HG02623 (cell line): ENCODE data around the gene NBL1.

ENCODE experiments used
- ATAC-seq: cut with Tn5 transposase; IDR thresholded peaks from one replicate; pipeline ENCODE4 v1.9.1; 2021; ENCODE audit warnings: moderate library complexity; ENCODE audit not compliant: unreplicated experiment

NBL1 gene

DNA sequence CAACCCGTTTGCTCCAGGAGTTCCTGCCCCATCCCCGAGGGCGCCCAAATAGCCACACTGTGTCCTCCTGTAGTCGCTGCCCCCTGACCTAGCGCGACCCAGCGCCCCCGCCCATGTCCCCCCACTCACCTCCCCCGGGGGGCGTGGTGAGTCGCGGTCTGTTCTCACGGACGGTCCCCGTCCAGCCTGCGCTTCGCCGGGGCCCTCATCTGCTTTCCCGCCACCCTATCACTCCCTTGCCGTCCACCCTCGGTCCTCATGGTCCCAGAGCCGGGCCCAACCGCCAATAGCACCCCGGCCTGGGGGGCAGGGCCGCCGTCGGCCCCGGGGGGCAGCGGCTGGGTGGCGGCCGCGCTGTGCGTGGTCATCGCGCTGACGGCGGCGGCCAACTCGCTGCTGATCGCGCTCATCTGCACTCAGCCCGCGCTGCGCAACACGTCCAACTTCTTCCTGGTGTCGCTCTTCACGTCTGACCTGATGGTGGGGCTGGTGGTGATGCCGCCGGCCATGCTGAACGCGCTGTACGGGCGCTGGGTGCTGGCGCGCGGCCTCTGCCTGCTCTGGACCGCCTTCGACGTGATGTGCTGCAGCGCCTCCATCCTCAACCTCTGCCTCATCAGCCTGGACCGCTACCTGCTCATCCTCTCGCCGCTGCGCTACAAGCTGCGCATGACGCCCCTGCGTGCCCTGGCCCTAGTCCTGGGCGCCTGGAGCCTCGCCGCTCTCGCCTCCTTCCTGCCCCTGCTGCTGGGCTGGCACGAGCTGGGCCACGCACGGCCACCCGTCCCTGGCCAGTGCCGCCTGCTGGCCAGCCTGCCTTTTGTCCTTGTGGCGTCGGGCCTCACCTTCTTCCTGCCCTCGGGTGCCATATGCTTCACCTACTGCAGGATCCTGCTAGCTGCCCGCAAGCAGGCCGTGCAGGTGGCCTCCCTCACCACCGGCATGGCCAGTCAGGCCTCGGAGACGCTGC, 21.7 kb downstream of the NBL1 start:
- ATAC-seq = no peak

DNA sequence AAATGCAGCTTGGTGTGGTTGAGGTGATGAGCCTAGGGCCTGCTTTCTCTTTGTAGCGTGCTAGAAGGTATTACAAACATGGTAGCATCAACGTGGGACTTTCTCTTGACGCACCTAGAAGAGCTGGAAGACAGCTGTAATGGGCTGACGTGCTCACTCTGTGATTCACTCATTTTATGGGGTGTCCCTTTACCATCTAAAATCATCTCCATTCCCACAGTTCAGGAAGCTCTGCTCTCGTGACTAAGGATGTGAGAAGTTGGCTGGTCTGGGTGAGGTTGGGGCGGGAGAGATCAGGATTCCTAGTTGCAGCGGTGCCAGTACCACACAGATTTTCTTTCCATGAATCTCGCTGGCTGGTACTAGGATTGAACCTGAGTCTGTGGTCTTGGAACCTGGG, 24.8 kb downstream of the NBL1 start:
- ATAC-seq = no peak

DNA sequence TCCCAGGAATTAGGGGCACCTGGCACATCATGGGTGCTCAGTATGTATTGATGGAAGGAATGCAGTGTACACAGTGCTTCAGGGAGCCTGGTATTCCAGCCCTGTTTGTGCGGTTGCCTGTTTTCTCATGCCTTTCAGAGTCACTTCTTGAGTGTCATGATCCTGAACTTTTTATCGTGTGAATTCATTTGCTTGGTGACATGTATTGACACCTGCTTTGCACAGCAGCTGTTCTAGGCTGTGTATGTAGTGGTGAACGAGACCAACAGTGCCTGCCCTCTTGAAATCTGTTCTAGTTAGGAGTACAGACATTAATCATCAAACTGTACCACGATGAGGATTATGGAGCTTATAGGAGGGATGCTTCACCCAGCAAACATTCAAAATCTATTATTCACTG, 26.7 kb downstream of the NBL1 start:
- ATAC-seq = no peak

DNA sequence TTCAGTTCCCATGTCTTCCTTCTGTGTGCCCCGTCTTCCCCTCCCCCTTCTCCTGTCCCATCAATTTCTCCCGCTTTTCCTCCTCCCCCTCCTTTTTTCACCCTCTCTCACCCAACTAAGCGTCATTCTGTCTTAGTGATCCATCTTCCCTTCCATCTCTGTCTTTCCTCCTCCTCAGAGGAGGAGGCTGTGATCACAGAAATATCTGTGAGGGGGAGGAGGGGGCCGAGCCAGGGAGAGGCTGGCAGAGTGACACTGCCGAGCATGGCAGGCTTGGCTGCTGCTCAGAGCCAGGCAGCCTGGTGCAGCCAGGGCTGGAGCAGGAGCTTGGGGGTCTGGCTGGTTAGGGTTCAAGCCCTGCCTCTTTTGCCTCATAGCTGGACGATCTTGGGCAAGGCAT, 28.1 kb downstream of the NBL1 start:
- ATAC-seq = no peak

DNA sequence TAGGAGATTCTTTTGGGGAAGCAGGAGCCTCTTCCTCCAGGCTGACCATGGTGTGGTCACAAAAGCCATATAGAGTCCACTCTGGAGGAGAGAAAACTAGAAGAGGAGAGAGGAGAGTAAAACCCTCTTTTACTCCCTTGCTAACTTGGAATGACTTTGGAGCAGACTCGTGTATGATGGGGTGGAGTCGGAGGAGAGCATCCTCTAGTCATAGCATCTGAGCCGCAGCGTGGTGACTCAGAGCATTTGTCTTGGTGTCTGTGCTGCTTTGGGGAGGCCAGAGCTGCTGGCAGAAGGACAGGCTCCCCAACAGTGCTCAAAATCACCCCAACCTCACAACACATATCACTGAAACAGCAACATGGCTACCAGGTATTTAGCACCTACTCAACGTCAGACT, 31.7 kb downstream of the NBL1 start:
- no peak for ATAC-seq

DNA sequence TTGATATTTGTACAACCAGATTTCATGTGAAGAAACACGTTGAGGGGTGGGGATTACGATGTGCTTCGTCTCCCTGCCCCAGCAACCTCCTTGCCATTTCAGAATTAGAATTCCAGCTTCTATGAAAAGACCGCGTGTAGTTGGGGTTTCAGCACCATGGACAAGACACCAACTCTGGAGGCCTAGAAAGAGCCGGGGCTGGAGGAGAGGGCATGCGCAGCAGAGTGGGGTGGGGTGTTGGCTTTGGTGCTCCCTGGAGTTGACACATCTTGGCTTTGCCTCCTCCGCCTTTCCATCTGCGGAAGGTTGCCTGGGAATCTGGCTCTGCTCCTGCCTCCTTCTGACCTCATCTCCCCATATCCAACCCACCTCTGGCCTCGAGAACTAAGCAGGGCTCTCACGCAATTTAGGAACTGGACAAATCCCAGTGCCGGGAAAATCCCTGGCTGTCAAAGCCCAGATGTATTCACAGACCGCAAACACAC, 32.4 kb downstream of the NBL1 start:
- no peak for ATAC-seq

DNA sequence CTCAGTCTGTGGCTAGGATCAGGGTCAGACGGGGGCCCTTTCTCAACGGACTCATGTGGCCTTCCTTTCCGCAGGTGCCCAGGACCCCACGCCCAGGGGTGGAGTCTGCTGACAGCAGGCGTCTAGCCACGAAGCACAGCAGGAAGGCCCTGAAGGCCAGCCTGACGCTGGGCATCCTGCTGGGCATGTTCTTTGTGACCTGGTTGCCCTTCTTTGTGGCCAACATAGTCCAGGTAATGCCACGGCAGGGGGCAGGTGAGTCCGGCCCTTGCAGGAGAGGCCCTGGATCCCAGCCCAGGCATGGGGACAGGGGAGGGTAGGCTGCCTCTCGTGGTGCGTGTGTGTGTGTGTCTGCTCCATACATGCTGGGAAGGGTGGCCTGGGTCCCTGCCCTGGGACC, 34.4 kb downstream of the NBL1 start:
- ATAC-seq = no peak

DNA sequence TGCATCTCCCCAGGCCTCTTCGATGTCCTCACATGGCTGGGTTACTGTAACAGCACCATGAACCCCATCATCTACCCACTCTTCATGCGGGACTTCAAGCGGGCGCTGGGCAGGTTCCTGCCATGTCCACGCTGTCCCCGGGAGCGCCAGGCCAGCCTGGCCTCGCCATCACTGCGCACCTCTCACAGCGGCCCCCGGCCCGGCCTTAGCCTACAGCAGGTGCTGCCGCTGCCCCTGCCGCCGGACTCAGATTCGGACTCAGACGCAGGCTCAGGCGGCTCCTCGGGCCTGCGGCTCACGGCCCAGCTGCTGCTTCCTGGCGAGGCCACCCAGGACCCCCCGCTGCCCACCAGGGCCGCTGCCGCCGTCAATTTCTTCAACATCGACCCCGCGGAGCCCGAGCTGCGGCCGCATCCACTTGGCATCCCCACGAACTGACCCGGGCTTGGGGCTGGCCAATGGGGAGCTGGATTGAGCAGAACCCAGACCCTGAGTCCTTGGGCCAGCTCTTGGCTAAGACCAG, 34.9 kb downstream of the NBL1 start:
- no peak for ATAC-seq

DNA sequence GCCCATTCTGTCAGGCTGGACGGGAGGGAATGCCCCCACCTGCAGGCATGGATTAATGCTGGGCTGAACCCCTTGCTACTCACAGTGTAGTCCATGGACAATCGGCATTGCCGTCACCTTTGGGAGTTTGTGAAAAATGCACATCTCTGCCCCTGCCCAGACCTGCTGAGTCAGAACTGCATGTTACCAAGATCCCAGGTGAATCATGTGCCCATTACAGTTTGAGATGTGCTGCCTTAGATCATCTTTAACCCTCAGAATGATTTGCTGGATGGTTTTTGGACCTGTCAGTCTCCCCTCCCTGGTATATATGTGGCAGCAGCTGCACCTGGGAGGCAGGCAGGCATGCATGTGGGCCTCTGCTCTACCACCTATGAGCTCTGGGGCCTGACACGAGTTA, 35.6 kb downstream of the NBL1 start:
- no peak for ATAC-seq

DNA sequence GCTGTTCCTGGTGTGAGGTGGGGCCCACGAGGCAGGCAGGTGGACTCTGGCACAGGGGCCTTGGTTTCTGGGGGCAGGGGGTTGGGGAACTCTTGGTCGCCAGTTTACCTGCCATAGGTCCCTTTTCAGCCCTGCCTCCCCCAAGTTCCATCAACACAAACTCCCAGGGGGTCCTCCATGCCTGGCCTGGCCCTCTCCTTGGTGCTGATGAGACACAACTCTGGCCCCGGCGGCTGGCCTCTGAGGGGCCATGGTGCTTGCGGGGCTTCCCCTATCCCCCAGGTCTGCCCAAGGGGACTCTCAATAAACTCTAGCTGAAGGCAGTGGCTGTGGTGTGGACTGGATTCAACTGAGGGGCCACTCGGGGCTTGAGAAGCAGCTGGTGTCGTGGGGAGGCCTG, 36.5 kb downstream of the NBL1 start:
- no peak for ATAC-seq

DNA sequence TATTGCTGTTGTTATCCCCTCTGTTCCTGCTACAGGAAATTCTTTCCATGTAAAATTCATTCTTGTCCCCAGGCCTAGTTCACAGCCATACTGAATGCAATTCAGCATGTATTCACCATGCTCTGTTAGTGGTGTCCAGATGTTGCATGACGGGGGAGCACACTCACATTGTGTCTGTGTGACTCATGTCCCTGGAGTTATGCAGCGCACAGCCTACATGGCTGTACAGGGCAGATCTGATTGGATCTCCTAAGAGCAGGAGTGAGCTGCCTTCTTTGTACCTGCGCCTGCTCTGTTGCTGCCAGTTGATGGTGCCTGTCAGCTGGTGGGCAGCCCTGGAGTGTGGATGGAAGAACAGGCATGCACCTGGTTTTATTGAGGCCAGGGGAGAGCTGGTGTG, 38.1 kb downstream of the NBL1 start:
- ATAC-seq = no peak

DNA sequence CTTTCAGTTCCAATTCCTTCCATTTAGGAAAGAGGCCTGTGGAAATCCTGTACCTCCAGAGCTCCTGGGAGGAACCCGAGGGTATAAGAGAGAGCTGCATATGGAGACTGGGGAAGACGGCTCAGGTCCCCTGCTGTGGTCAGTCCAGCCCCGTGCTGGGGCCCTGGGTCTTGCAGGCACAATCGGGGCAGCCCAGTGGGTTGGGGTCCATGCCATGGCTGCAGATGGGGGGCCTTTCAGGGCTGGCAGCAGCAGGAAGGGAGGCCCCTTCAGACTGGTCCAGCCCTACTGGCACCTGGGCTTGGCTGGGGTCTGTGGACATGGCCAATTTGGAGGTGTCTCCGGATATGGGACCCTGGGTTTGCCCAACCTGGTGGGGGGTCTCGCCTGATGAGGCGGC, 38.8 kb downstream of the NBL1 start:
- ATAC-seq = no peak

DNA sequence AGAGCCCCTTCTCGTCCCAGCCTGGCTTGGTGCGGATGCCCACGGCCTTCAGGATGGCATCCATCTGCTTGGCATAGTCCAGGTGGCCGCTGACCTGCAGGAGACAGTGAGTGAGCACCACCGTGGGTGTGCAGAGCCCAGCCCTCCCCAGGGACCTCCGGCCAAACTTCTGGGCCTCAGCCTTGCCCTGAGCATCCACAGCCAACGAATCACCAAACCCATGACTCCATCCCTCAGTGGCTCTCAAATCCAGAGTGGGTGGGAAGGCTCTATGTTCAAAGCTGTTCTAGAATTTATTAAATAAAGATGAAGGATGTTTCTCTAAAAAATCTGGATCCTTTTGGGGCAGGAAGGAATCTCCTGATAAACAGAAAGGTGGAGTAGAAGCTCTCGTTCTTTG, 39.2 kb downstream of the NBL1 start:
- ATAC-seq = no peak

DNA sequence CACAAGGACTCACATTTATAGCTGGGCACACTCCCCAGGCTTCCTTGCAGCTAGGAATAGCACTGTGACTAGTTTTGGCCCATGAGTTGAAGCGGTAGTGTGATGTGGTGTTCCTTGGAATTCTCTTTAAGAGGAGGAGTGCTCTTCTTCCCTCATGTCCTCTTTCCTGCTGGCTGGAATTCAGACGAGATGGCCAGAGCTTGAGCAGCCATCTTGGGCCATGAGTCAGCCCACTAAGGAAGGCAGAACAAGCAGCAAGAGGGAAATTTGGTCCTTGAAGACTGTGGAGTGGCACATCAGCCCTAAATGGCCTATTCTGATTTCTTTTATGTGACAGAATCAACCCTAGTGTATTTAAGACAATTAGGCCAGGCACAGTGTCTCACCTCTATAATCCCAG, 40.6 kb downstream of the NBL1 start:
- ATAC-seq = no peak

DNA sequence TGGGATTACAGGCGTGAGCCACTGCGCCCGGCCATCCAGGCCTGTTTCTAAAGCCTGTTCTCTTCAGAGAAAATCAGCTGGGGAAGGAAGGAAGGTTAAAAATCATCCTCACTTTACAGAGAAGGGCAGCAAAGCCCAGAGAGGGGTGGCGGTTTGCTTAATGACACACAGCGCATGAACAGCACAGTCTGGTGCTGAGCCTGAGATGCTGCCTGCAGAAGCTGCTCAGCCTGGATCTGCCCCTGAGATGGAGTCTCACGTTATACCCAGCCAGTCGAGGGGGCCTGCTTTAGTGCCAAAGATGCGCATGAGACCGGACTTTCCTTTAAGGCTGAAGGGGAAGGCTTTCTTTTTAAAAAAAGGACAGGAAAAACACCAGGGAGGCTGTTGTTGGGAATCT, 41.9 kb downstream of the NBL1 start:
- no peak for ATAC-seq

DNA sequence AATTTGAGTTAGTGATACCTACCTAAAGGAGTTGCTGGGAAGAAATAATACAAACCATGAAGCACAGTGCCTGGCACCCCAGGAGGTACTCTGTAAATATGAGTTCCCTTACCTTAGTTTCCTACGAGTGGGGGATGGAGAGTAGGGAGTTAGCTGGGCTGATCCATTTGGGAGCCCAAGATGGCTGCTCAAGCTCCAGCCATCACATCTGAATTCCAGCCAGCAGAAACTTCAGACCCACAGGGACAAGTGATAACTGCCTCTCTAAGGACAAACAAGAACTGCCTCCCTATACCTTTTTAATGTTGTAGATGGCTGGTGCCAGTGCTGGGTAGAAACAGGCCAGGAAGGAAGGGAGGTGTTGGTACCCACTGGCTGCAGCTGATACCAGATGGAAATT, 43.3 kb downstream of the NBL1 start:
- ATAC-seq = no peak

DNA sequence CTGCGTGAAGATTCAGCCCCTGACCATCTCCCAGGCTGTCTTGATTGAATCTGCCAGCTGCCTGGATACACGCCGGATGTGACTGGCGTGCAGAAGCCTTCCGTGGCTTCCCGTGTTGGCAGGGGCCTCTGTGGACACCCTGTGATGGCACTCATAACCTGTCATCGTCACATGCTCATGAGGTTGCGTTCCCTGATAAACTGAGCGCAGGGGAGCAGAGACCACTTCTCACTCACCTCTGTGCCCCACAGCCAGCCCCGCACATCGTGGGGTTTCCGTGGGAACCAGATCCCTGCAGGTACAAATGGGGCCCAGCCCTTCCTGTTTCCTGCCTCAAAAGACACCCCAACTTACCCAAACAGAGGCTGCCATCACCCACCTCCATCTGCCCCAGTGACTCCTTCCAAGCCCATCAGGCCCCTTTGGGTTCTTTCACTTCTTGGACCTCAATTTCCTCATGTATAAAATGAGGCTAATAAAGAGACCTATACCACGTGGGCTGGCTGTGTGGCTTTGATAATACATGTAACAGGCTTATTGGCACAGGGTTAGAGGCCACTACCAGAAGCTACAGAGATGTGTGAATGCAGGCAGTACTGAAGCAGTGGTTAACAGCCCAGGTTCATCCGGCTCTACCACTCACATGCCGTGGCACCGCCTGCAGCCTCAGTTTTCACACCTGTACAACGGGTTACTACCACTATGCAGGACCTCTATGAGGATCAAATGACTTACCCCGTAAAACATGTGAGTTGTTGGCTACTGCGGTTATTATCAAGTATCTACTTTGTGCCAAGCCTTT, 44.1 kb downstream of the NBL1 start:
- ATAC-seq = no peak

DNA sequence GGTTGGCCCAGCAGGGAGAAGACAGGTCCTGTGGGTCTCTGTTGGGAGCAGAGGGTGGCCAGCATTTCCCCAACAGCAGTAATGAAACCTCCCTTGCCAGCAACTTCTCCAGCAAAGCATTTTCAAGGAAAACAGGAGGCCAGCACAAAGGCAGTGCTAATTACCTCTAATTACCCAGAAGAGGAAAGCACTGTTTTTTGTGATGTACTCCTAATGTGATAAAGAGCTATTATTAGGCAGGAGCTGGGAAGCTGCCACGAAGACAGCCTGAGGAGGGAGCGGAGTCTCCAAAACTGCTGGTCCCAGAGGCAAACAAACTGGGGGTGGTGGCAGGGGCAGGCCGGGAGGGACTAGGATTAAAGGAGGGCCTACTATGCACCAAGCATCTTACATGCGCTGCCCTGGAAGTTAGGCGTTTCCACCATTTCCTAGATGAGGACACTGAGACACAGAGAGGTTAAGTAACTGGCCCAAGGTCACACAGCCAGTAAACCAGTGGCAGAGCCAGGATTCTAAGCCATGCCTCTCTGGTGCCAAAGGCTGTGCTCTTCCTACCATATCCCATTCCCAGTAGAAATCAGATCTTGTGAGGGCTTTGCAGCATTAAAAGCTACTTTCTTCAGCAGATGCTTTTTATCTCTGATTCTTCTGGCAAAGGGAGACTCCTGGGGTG, 45.1 kb downstream of the NBL1 start:
- no peak for ATAC-seq

DNA sequence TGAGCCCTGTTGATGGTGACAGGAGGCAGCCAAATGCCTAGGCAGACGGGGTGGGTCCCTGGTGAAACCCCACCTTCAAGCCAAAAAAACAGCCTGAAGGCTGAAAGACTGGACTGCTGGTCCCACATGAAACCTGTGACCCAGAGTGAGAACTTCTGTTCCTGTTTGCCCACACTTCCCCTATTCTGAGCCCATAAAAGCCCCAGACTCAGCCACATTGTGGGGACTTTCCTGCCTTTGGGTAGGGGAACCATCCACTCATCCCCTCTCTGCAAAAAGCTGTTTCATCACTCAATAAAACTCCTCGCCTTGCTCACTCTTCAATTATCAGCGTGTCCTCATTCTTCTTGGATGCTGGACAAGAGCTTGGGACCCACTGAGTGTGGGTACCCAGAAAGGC, 45.7 kb downstream of the NBL1 start:
- no peak for ATAC-seq

DNA sequence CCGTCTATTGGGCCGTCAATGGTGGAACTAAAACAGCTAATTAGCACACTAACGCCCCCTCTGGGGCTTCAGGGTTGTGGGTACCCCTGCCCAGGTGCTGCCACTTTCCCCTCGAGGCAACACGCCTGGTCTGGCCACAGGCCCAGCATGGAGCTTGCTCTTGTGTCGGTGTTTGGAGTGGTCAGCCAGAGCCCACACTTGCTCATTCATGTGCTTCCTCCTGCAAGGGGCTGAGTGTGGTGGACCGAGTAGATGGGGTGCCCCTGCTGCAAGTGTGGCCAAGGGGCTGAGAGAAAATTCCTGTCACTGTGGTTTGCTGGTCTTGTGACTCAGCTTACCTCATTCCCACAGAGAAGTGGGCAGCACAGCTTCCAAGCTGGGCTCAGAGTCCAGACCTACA, 46.2 kb downstream of the NBL1 start:
- ATAC-seq = no peak

DNA sequence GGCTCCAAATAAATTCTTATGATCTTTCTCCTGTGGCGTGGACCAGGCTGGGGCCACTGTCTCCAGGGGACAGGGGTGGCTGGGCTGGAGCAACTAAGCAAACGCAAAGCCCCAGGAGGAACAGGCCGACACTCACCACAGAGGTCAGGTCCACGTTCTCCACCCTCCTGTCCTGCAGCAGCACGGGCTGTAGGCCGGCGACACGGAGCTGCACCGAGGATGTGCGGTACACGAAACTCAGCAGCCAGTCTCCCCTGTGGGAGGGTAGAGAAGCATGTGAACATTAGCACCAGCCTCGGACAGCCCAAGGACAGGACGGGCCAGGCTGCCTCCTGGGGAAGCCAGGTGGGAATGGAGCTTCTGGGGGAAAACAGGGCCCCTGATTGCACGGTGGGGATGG, 50.2 kb downstream of the NBL1 start:
- no peak for ATAC-seq
